C4-2B (cell line): Measurements from ENCODE around the gene RNF166.

Experiments used
- CTCF ChIP-seq: fragments of 450-650 bp; conservative IDR thresholded peaks from 2 replicates; pipeline ENCODE4 v1.5.1; 2017; ENCODE audit warnings: mild to moderate bottlenecking
- ZFX ChIP-seq: fragments of 450-650 bp; IDR thresholded peaks from 2 replicates; pipeline ENCODE4 v1.6.1; 2017

GRCh38 chr16:88697116-88697830 is 8.9 kb downstream of the RNF166 start:
- no peak for TF ChIP-seq CTCF
- no peak for TF ChIP-seq ZFX
